K562 (cell line): ENCODE data around the gene CARS2. TPM values are rescaled to one million over a fixed set of nuclear protein-coding genes. Genes with fewer than 3 reads are reported as not detected.

Experiments used
- ATAC-seq: fragments of 200-7000 bp; cut with Tn5 transposase; 3 replicates; pipeline ENCODE4 v1.9.1; 2020; ENCODE audit warnings: moderate library complexity
- BruUV-seq: library from RNA; stranded (reverse); fragments of 400-500 nt; replicated peaks from 2 replicates; lab custom pipeline; 2021; lab: Mats Ljungman, UMichigan
- CTCF ChIA-PET: fragments of 300-600 bp; formaldehyde crosslinking; extraction: SDS; loops from one replicate; lab custom pipeline; 2021; ENCODE audit warnings: low intra/inter-chr PET ratio; lab: Yijun Ruan, JAX
- POLR2A ChIA-PET: fragments of 300-600, 350-650 bp; sonication (Branson Sonifier 250); formaldehyde crosslinking; extraction: SDS; loops from one replicate; lab custom pipeline; 2021; ENCODE audit warnings: antibody characterized with exemption, inconsistent platforms; lab: Yijun Ruan, JAX
- DNase-seq, 4 experiments: peaks; one replicate each; pipeline versions ENCODE4 v3.0.0 to v3.0.0-alpha.2; 2011 to 2018; ENCODE audit warnings: low spot score in 3 of 4, mixed read lengths in 3 of 4; ENCODE audit errors: extremely low read depth in 1 of 4
- FAIRE-seq: peaks from 2 replicates; lab custom pipeline; 2011; peaks lifted over from hg19 to GRCh38; lab: Jason Lieb, UNC
- H2AFZ ChIP-seq: 2 replicates; pipeline ENCODE4 v1.6.0; 2011; ENCODE audit warnings: low read depth, low read length, control low read depth, inconsistent platforms
- H3K27ac ChIP-seq: fragments of 200-600 bp; 3 replicates; pipeline ENCODE4 v1.8.0; 2011; ENCODE audit warnings: low read depth, mild to moderate bottlenecking, control low read depth, inconsistent platforms, low read length, moderate library complexity, mixed read lengths; ENCODE audit errors: extremely low read depth
- H3K27me3 ChIP-seq, 2 experiments: fragments of 300-600 bp in 1 of 2; 2 replicates in 1 of 2; 3 replicates in 1 of 2; pipeline versions ENCODE4 v1.6.0 to v1.8.0; 2011; ENCODE audit warnings: inconsistent platforms in 2 of 2, low read length in 2 of 2, mild to moderate bottlenecking in 1 of 2, mixed read lengths in 1 of 2, moderate library complexity in 1 of 2; ENCODE audit not compliant: control insufficient read depth in 2 of 2, insufficient read depth in 2 of 2
- H3K36me3 ChIP-seq: fragments of 300-600 bp; 3 replicates; pipeline ENCODE4 v1.8.0; 2011; ENCODE audit warnings: mild to moderate bottlenecking, low read length, inconsistent platforms; ENCODE audit not compliant: control insufficient read depth, insufficient read depth
- H3K4me1 ChIP-seq, 2 experiments: fragments of 200-600 bp in 1 of 2; replicated peaks in 1 of 2; 2 replicates in 1 of 2; 3 replicates in 1 of 2; pipeline versions ENCODE4 v1.5.1 to v1.8.0; 2011; ENCODE audit warnings: inconsistent platforms in 2 of 2, low read length in 2 of 2, mild to moderate bottlenecking in 1 of 2, mixed read lengths in 1 of 2, moderate library complexity in 1 of 2; ENCODE audit not compliant: control insufficient read depth in 2 of 2, insufficient read depth in 2 of 2
- H3K4me2 ChIP-seq: 2 replicates; pipeline ENCODE4 v1.6.1; 2011; ENCODE audit warnings: low read length, control low read depth, inconsistent platforms, mixed read lengths; ENCODE audit not compliant: insufficient read depth
- H3K4me3 ChIP-seq: fragments of 200-600 bp; sonication (generic), shearing (Covaris generic); 2 replicates; pipeline ENCODE4 v1.5.1; 2016; ENCODE audit warnings: control low read depth, inconsistent platforms
- H3K79me2 ChIP-seq: fragments of 200-600 bp; 3 replicates; pipeline ENCODE4 v1.8.0; 2011; ENCODE audit warnings: low read length, inconsistent platforms; ENCODE audit not compliant: control insufficient read depth, insufficient read depth
- H3K9ac ChIP-seq, 2 experiments: 2 replicates each; pipeline versions ENCODE4 v1.6.0 to v1.6.1; 2011; ENCODE audit warnings: low read depth in 2 of 2, low read length in 2 of 2, control low read depth in 1 of 2, inconsistent platforms in 1 of 2, mild to moderate bottlenecking in 1 of 2, mixed read lengths in 1 of 2; ENCODE audit not compliant: insufficient read depth in 1 of 2
- H3K9me1 ChIP-seq: one replicate; pipeline ENCODE4 v1.6.0; 2011; ENCODE audit warnings: inconsistent platforms, mild to moderate bottlenecking, low read length, moderate library complexity; ENCODE audit not compliant: control insufficient read depth, insufficient read depth
- H3K9me3 ChIP-seq: replicated peaks from 2 replicates; pipeline ENCODE4 v1.5.1; 2011; ENCODE audit warnings: low read depth, low read length, inconsistent platforms; ENCODE audit not compliant: control insufficient read depth, insufficient read depth
- H4K20me1 ChIP-seq: replicated peaks from 2 replicates; pipeline ENCODE4 v1.6.1; 2011; ENCODE audit warnings: low read length, inconsistent platforms, mixed read lengths; ENCODE audit not compliant: control insufficient read depth, insufficient read depth
- C11orf30 ChIP-seq: fragments of 450-650 bp; IDR thresholded peaks from 2 replicates; pipeline ENCODE4 v1.6.1; 2016; ENCODE audit warnings: low read depth, mild to moderate bottlenecking
- CBX2 ChIP-seq: fragments of 200-600 bp; sonication (generic); IDR thresholded peaks from one replicate; pipeline ENCODE4 v1.6.1; 2012; ENCODE audit warnings: mild to moderate bottlenecking, low read length, inconsistent platforms; ENCODE audit not compliant: insufficient read depth, poor library complexity, severe bottlenecking
- CSDE1 ChIP-seq, 2 experiments: fragments of 450-650 bp; IDR thresholded peaks; 2 replicates each; pipeline ENCODE4 v1.6.1; 2016; ENCODE audit warnings: mild to moderate bottlenecking in 1 of 2
- EWSR1 ChIP-seq: fragments of 450-650 bp; IDR thresholded peaks from 2 replicates; pipeline ENCODE4 v1.6.1; 2018; ENCODE audit warnings: borderline replicate concordance, mild to moderate bottlenecking, low read depth, moderate library complexity; ENCODE audit not compliant: partially characterized antibody
- FOXP1 ChIP-seq: sonication (generic); formaldehyde crosslinking; IDR thresholded peaks from 2 replicates; pipeline ENCODE4 v1.8.0; 2022; ENCODE audit warnings: mild to moderate bottlenecking, missing genetic modification reagents
- MAFF ChIP-seq: IDR thresholded peaks from 2 replicates; pipeline ENCODE4 v1.6.1; 2012; ENCODE audit warnings: low read length, improper control_type of control experiment
- MAFG ChIP-seq: fragments of 450-650 bp; conservative IDR thresholded peaks from 2 replicates; pipeline ENCODE4 v1.6.1; 2016; ENCODE audit warnings: missing genetic modification characterization, missing compliant biosample characterization
- MAFK ChIP-seq: IDR thresholded peaks from 2 replicates; pipeline ENCODE4 v1.6.1; 2011; ENCODE audit warnings: low read length, improper control_type of control experiment
- NFE2 ChIP-seq: IDR thresholded peaks from 2 replicates; pipeline ENCODE4 v1.6.1; 2014; ENCODE audit warnings: antibody characterized with exemption, low read depth
- POLR3G ChIP-seq: IDR thresholded peaks from 2 replicates; pipeline ENCODE4 v1.6.1; 2011; ENCODE audit not compliant: insufficient read length, insufficient replicate concordance; ENCODE audit errors: extremely low read depth
- TBP ChIP-seq: optimal IDR thresholded peaks from 2 replicates; pipeline ENCODE3; 2011; ENCODE audit warnings: low read depth, low read length, improper control_type of control experiment
- THRB ChIP-seq: fragments of 450-650 bp; formaldehyde crosslinking; conservative IDR thresholded peaks from 2 replicates; pipeline ENCODE4 v1.4.0; 2022; ENCODE audit warnings: mild to moderate bottlenecking, missing genetic modification characterization
- ZNF134 ChIP-seq: fragments of 250-450 bp; sonication (Bioruptor Pico); conservative IDR thresholded peaks from 2 replicates; pipeline ENCODE4 v1.4.0; 2020
- ZNF316 ChIP-seq: fragments of 450-650 bp; IDR thresholded peaks from 2 replicates; pipeline ENCODE4 v1.6.1; 2016
- ZNF347 ChIP-seq: fragments of 450-650 bp; formaldehyde crosslinking; IDR thresholded peaks from 2 replicates; pipeline ENCODE4 v1.4.0; 2020; ENCODE audit warnings: low read depth, mild to moderate bottlenecking, moderate library complexity
- ZZZ3 ChIP-seq: fragments of 450-650 bp; IDR thresholded peaks from 2 replicates; pipeline ENCODE4 v1.6.1; 2016; ENCODE audit warnings: antibody characterized with exemption, mild to moderate bottlenecking, moderate library complexity
- WGBS: fragments of 100-300 bp; shearing (Covaris generic); methylation state at CpG from one replicate; pipeline ENCODE4 v1.1.6; 2016; ENCODE audit warnings: low coverage, mixed read lengths; ENCODE audit not compliant: insufficient coverage; ENCODE audit errors: missing lambda C conversion rate; 5-methylcytosine and 5-hydroxymethylcytosine counted together
- in situ Hi-C: fragments of 300-500 bp; cut with MboI; formaldehyde crosslinking; loops from 4 replicates; pipeline ENCODE4 v1.15.0; 2018; ENCODE audit warnings: inconsistent platforms, mixed read lengths
- intact Hi-C: fragments of 100-400 bp; cut with micrococcal nuclease; formaldehyde crosslinking; loops from 2 replicates; pipeline ENCODE4 v1.14.2; 2022
- polyA plus RNA-seq, 8 experiments: library from polyadenylated mRNA; depleted of rRNA in 4 of 8; stranded (reverse) in 5 of 8; unstranded in 3 of 8; fragments of >200 nt; fragmentation: Nextera tagmentation in 2 of 8; fragmentation: Illumina TruSeq in 1 of 8; extraction: Ambion mirVana in 2 of 8; extraction: Trizol in 1 of 8; gene quantifications; 2 replicates each; pipeline versions ENCODE4 v1.2.1 to v1.2.3, GENCODE V29; 2011 to 2014; ENCODE audit warnings: inconsistent platforms in 1 of 8, missing spikeins in 1 of 8
- total RNA-seq, 7 experiments: library from RNA; depleted of rRNA in 6 of 7; stranded (reverse); fragments of >200 nt in 6 of 7; fragmentation: Illumina TruSeq in 2 of 7; extraction: Trizol in 2 of 7; gene quantifications; 2 replicates each; pipeline versions ENCODE4 v1.2.1 to v1.2.3, GENCODE V29; 2011 to 2021; ENCODE audit warnings: low replicate concordance in 1 of 7

CARS2 gene
- total and polyA plus RNA-seq, 9 of the 15 experiments (the other 6 are each of a cell fraction or from before 2014, with no cell fraction given): 1.7 to 37.4 (median 30.5) TPM

- Histone ChIP-seq H3K27me3 (no peaks in the 10 kb centered on the region), H3K36me3 (no peaks in the 10 kb centered on the region), H3K9me3 (no peaks in the 10 kb centered on the region), H3K4me3 (no peak overlapping the region), H3K9me1 (no peaks in the 10 kb centered on the region), H3K79me2 (no peaks in the 10 kb centered on the region), H3K9ac (no peak overlapping the region), H4K20me1 (no peaks in the 10 kb centered on the region), H3K4me1 (peaks cover 7 to 8% of the 10 kb centered on the region in 2 experiments; a peak in 4 of 5 replicates), H2AFZ (no peak overlapping the region), H3K27ac (no peak overlapping the region), H3K4me2 (no peak overlapping the region)
- intact Hi-C loops: no loop called here
- CTCF ChIA-PET: no interaction called here
- FAIRE-seq (no peak), ATAC-seq (no peak), DNase-seq (no peak)
- 59% methylated on average over 8 of the region's 10 CpGs for WGBS
- in situ Hi-C loops: no loop called here
- TF ChIP-seq ZZZ3: no peak
- TF ChIP-seq ZNF134 (CRISPR knock-in tag): peak; percentile 57; the same call in 1 of the 2 replicates
- POLR2A ChIA-PET: no interaction called here
- no TSS peak for BruUV-seq
Observed at GRCh38 chr13:110600261-110600819, 105.6 kb downstream of the CARS2 start.

- Histone ChIP-seq H3K27me3 (no peaks in the 10 kb centered on the region), H3K27ac (no peak overlapping the region), H3K4me3 (no peak overlapping the region), H3K9ac (peak overlapping the region in 1 of 2 experiments; percentile 68; a peak in 1 of 4 replicates), H3K9me3 (no peaks in the 10 kb centered on the region), H4K20me1 (no peaks in the 10 kb centered on the region), H3K79me2 (no peaks in the 10 kb centered on the region), H3K36me3 (no peaks in the 10 kb centered on the region), H3K9me1 (no peaks in the 10 kb centered on the region), H3K4me2 (no peak overlapping the region), H3K4me1 (peaks cover 5 to 7% of the 10 kb centered on the region in 2 experiments; a peak in 4 of 5 replicates), H2AFZ (peak overlapping the region; percentile 68)
- intact Hi-C loops: loop anchor here (10.0 kb wide), 1 partner anchor 448 kb away; no protein-coding TSS in a partner anchor
- in situ Hi-C loops: loop anchor here (10.0 kb wide), 1 partner anchor 228 kb away; no protein-coding TSS in a partner anchor
- ChIA-PET POLR2A (interaction anchor here (1.0 kb wide), 1 partner anchor 18 kb away, joined by 3 read pairs; the partner anchor contains the start of gene NAXD), CTCF (no interaction called here)
- 69% methylated on average over 12 of the region's 16 CpGs for WGBS
- FAIRE-seq (no peak), ATAC-seq (no peak), DNase-seq (no peak)
- BruUV-seq: no TSS peak
- TF ChIP-seq CBX2: no peak
- TF ChIP-seq NFE2: peak; percentile 46; the same call in 1 of the 2 replicates
- no peak for TF ChIP-seq ZNF347 (CRISPR knock-in tag)
- TF ChIP-seq MAFK: peak; percentile 50; the same call in 1 of the 2 replicates
- TF ChIP-seq MAFF: peak; percentile 59
- TF ChIP-seq POLR3G: no peak
- peak; percentile 91 for TF ChIP-seq ZNF316
- TF ChIP-seq MAFG (tag): peak; percentile 84
- TF ChIP-seq TBP: no peak
- no peak for TF ChIP-seq THRB (CRISPR knock-in tag)
- no peak for TF ChIP-seq EWSR1
- no peak for TF ChIP-seq FOXP1 (CRISPR knock-in tag)
- TF ChIP-seq CSDE1 (IDR thresholded peaks at IDR 0.05): no peak
- peak; percentile 80 for TF ChIP-seq C11orf30
Observed at GRCh38 chr13:110597041-110597689, 108.8 kb downstream of the CARS2 start.
